NCI-H510A (cell line): ENCODE results near the gene RNF40.

ENCODE experiments used
- DNase-seq: peaks from one replicate; lab custom pipeline; 2025; lab: John Stamatoyannopoulos, UW

Gene RNF40

GRCh38 chr16:30762991-30763725, 1.0 kb downstream of the RNF40 start:
- DNase-seq, result no peak

GRCh38 chr16:30764086-30764485, 2.0 kb downstream of the RNF40 start:
- no peak for DNase-seq

- no peak for DNase-seq
Measured at GRCh38 chr16:30764816-30765465, 2.8 kb downstream of the RNF40 start.

GRCh38 chr16:30766206-30766932, 4.2 kb downstream of the RNF40 start:
- no peak for DNase-seq

GRCh38 chr16:30766933-30767284, 4.8 kb downstream of the RNF40 start:
- DNase-seq, result no peak

GRCh38 chr16:30767767-30768465, 5.8 kb downstream of the RNF40 start:
- no peak for DNase-seq

- DNase-seq, result no peak
Measured at GRCh38 chr16:30768583-30769181, 6.6 kb downstream of the RNF40 start.

GRCh38 chr16:30769379-30770089, 7.4 kb downstream of the RNF40 start:
- no peak for DNase-seq

GRCh38 chr16:30771726-30772125, 9.6 kb downstream of the RNF40 start:
- DNase-seq, result no peak

GRCh38 chr16:30773826-30774225, 11.7 kb downstream of the RNF40 start:
- DNase-seq, result no peak

- no peak for DNase-seq
Measured at GRCh38 chr16:30774367-30775130, 12.4 kb downstream of the RNF40 start.

GRCh38 chr16:30775131-30775391, 12.9 kb downstream of the RNF40 start:
- DNase-seq, result no peak

GRCh38 chr16:30775392-30776188, 13.5 kb downstream of the RNF40 start:
- DNase-seq, result peak; percentile 76

GRCh38 chr16:30777591-30778297, 15.6 kb downstream of the RNF40 start:
- DNase-seq, result no peak

- DNase-seq, result no peak
Measured at GRCh38 chr16:30778549-30779244, 16.6 kb downstream of the RNF40 start.

- DNase-seq, result no peak
Measured at GRCh38 chr16:30779596-30779995, 17.5 kb downstream of the RNF40 start.

- no peak for DNase-seq
Measured at GRCh38 chr16:30780021-30780420, 17.9 kb downstream of the RNF40 start.

GRCh38 chr16:30780549-30780948, 18.4 kb downstream of the RNF40 start:
- no peak for DNase-seq
